HG03460 (cell line): Measurements from ENCODE around the gene SPIB.

Source experiments
- ATAC-seq: cut with Tn5 transposase; IDR thresholded peaks from one replicate; pipeline ENCODE4 v1.9.1; 2021; ENCODE audit not compliant: unreplicated experiment

The SPIB gene

GRCh38 chr19:50417111-50418081 lies 1.3 kb upstream of the SPIB start:
- no peak for ATAC-seq

- ATAC-seq: no peak
Measured at GRCh38 chr19:50419022-50419579, 363 bp downstream of the SPIB start.

GRCh38 chr19:50419580-50420035 lies 870 bp downstream of the SPIB start:
- ATAC-seq: no peak

GRCh38 chr19:50420127-50420526 lies 1.4 kb downstream of the SPIB start:
- no peak for ATAC-seq

- no peak for ATAC-seq
Measured at GRCh38 chr19:50420808-50421207, 2.1 kb downstream of the SPIB start.

GRCh38 chr19:50422397-50423278 lies 3.9 kb downstream of the SPIB start:
- ATAC-seq: no peak

- ATAC-seq: no peak
Measured at GRCh38 chr19:50423279-50424113, 4.8 kb downstream of the SPIB start.

GRCh38 chr19:50425581-50425980 lies 6.8 kb downstream of the SPIB start:
- no peak for ATAC-seq

GRCh38 chr19:50427318-50427925 lies 8.7 kb downstream of the SPIB start:
- no peak for ATAC-seq

GRCh38 chr19:50427997-50428425 lies 9.3 kb downstream of the SPIB start:
- ATAC-seq: no peak

GRCh38 chr19:50428772-50429463 lies 10.2 kb downstream of the SPIB start:
- no peak for ATAC-seq

GRCh38 chr19:50430888-50431342 lies 12.2 kb downstream of the SPIB start:
- ATAC-seq: no peak

- ATAC-seq: peak; percentile 55
Measured at GRCh38 chr19:50431343-50432220, 12.8 kb downstream of the SPIB start.

GRCh38 chr19:50432221-50433028 lies 13.7 kb downstream of the SPIB start, which contains the start of gene MYBPC2:
Gene MYBPC2, plus strand, starts transcription at chr19:50432892. Its CDS starts 62 bp downstream, at chr19:50432954.
- no peak for ATAC-seq

- no peak for ATAC-seq
Measured at GRCh38 chr19:50433201-50434180, 14.8 kb downstream of the SPIB start.

GRCh38 chr19:50434525-50434924 lies 15.8 kb downstream of the SPIB start:
- ATAC-seq: no peak
